Karpas-422 (cell line): ENCODE data around the gene RNF150. TPM values are rescaled to one million over a fixed set of nuclear protein-coding genes. Genes with fewer than 3 reads are reported as not detected.

ENCODE experiments used
- DNase-seq: peaks from one replicate; pipeline ENCODE4 v3.0.0-alpha.2; 2015
- H2AFZ ChIP-seq: fragments of 200-600 bp; sonication (generic); 2 replicates; pipeline ENCODE4 v1.6.1; 2014; ENCODE audit warnings: antibody characterized with exemption, low read length, mixed read lengths
- H3K27ac ChIP-seq: fragments of 200-600 bp; sonication (generic); 2 replicates; pipeline ENCODE4 v1.5.1; 2014; ENCODE audit warnings: mild to moderate bottlenecking, low read length, moderate library complexity
- H3K27me3 ChIP-seq: fragments of 200-600 bp; sonication (generic); 2 replicates; pipeline ENCODE4 v1.6.1; 2014; ENCODE audit warnings: low read length, mixed read lengths
- H3K36me3 ChIP-seq: fragments of 200-600 bp; sonication (generic); 2 replicates; pipeline ENCODE4 v1.6.1; 2014; ENCODE audit warnings: low read length, mixed read lengths; ENCODE audit not compliant: insufficient read depth
- H3K4me1 ChIP-seq: fragments of 200-600 bp; sonication (generic); 2 replicates; pipeline ENCODE4 v1.6.1; 2014; ENCODE audit warnings: mild to moderate bottlenecking, low read length, mixed read lengths
- H3K4me2 ChIP-seq: fragments of 200-600 bp; sonication (generic); 2 replicates; pipeline ENCODE4 v1.6.1; 2014; ENCODE audit warnings: low read length, low read depth, mild to moderate bottlenecking; ENCODE audit not compliant: poor library complexity, severe bottlenecking
- H3K4me3 ChIP-seq: fragments of 200-600 bp; sonication (generic); 2 replicates; pipeline ENCODE4 v1.5.1; 2014; ENCODE audit warnings: mild to moderate bottlenecking, antibody characterized with exemption, low read length, mixed read lengths
- H3K79me2 ChIP-seq: fragments of 200-600 bp; sonication (generic); 2 replicates; pipeline ENCODE4 v1.6.1; 2014; ENCODE audit warnings: mild to moderate bottlenecking, low read length, mixed read lengths
- H3K9ac ChIP-seq: fragments of 200-600 bp; sonication (generic); 2 replicates; pipeline ENCODE4 v1.6.0; 2014; ENCODE audit warnings: low read length
- H3K9me2 ChIP-seq: fragments of 200-600 bp; sonication (generic), shearing (Covaris generic); replicated peaks from 2 replicates; pipeline ENCODE4 v1.6.0; 2014; ENCODE audit warnings: mild to moderate bottlenecking, low read length, moderate library complexity; ENCODE audit not compliant: insufficient read depth
- H3K9me3 ChIP-seq: fragments of 300-700, 200-600 bp; sonication (generic); 2 replicates; pipeline ENCODE4 v1.6.1; 2014; ENCODE audit warnings: low read length, mixed read lengths
- H4K20me1 ChIP-seq: fragments of 200-600 bp; sonication (generic); 2 replicates; pipeline ENCODE4 v1.6.1; 2014; ENCODE audit warnings: mild to moderate bottlenecking, antibody characterized with exemption, low read length, low read depth; ENCODE audit not compliant: insufficient read depth
- total RNA-seq: library from RNA; depleted of rRNA; stranded (reverse); fragments of >200 nt; shearing (Covaris generic); gene quantifications from 2 replicates; pipeline ENCODE4 v1.2.3, GENCODE V29; 2014; ENCODE audit warnings: low replicate concordance

RNF150 gene
- total RNA-seq, 1 experiment from 2014 or later, result not detected

- Histone ChIP-seq H3K4me3 (no peak overlapping the region), H3K4me1 (no peaks in the 10 kb centered on the region), H3K9ac (no peak overlapping the region), H3K4me2 (no peak overlapping the region), H3K79me2 (no peaks in the 10 kb centered on the region), H3K36me3 (no peaks in the 10 kb centered on the region), H2AFZ (no peak overlapping the region), H3K27me3 (no peaks in the 10 kb centered on the region), H4K20me1 (no peaks in the 10 kb centered on the region), H3K9me2 (no peaks in the 10 kb centered on the region), H3K9me3 (no peaks in the 10 kb centered on the region), H3K27ac (no peak overlapping the region)
- no peak for DNase-seq
Measured at GRCh38 chr4:141140391-141141200, 7.3 kb upstream of the RNF150 start.

- Histone ChIP-seq H3K9me2 (no peaks in the 10 kb centered on the region), H2AFZ (no peak overlapping the region), H3K79me2 (no peaks in the 10 kb centered on the region), H3K27ac (no peak overlapping the region), H3K36me3 (no peaks in the 10 kb centered on the region), H3K4me3 (no peak overlapping the region), H3K9ac (no peak overlapping the region), H3K4me1 (no peaks in the 10 kb centered on the region), H3K27me3 (no peaks in the 10 kb centered on the region), H3K9me3 (no peaks in the 10 kb centered on the region), H3K4me2 (no peak overlapping the region), H4K20me1 (no peaks in the 10 kb centered on the region)
- DNase-seq, result no peak
Measured at GRCh38 chr4:141133999-141134995, 1.0 kb upstream of the RNF150 start.

- Histone ChIP-seq H3K79me2 (no peaks in the 10 kb centered on the region), H3K27me3 (no peaks in the 10 kb centered on the region), H3K4me3 (no peak overlapping the region), H2AFZ (no peak overlapping the region), H3K27ac (no peak overlapping the region), H3K9me3 (no peaks in the 10 kb centered on the region), H4K20me1 (no peaks in the 10 kb centered on the region), H3K9ac (no peak overlapping the region), H3K36me3 (no peaks in the 10 kb centered on the region), H3K4me2 (no peak overlapping the region), H3K4me1 (no peaks in the 10 kb centered on the region), H3K9me2 (no peaks in the 10 kb centered on the region)
- DNase-seq, result no peak
Measured at GRCh38 chr4:141132709-141133145, 542 bp downstream of the RNF150 start.

- Histone ChIP-seq H3K27me3 (no peaks in the 10 kb centered on the region), H3K4me1 (no peaks in the 10 kb centered on the region), H3K4me2 (no peak overlapping the region), H3K79me2 (no peaks in the 10 kb centered on the region), H3K36me3 (no peaks in the 10 kb centered on the region), H3K9ac (no peak overlapping the region), H3K9me3 (no peaks in the 10 kb centered on the region), H3K9me2 (no peaks in the 10 kb centered on the region), H4K20me1 (no peaks in the 10 kb centered on the region), H3K27ac (no peak overlapping the region), H2AFZ (no peak overlapping the region), H3K4me3 (no peak overlapping the region)
- DNase-seq, result no peak
Measured at GRCh38 chr4:141132072-141132708, 1.1 kb downstream of the RNF150 start.

- H3K9me3 ChIP-seq, result no peaks in the 10 kb centered on the region
- H3K4me3 ChIP-seq, result no peak overlapping the region
- H3K4me2 ChIP-seq, result no peak overlapping the region
- H3K4me1 ChIP-seq, result no peaks in the 10 kb centered on the region
- H4K20me1 ChIP-seq, result no peaks in the 10 kb centered on the region
- H3K9me2 ChIP-seq, result no peaks in the 10 kb centered on the region
- H3K9ac ChIP-seq, result no peak overlapping the region
- no peak for DNase-seq
- H3K79me2 ChIP-seq, result no peaks in the 10 kb centered on the region
- no peak overlapping the region for H3K27ac ChIP-seq
- no peak overlapping the region for H2AFZ ChIP-seq
- H3K27me3 ChIP-seq, result no peaks in the 10 kb centered on the region
- H3K36me3 ChIP-seq, result no peaks in the 10 kb centered on the region
Measured at GRCh38 chr4:141131723-141132071, 1.6 kb downstream of the RNF150 start.

- no peaks in the 10 kb centered on the region for H3K27me3 ChIP-seq
- no peak overlapping the region for H3K9ac ChIP-seq
- no peaks in the 10 kb centered on the region for H3K4me1 ChIP-seq
- DNase-seq, result no peak
- no peaks in the 10 kb centered on the region for H3K9me3 ChIP-seq
- no peak overlapping the region for H3K27ac ChIP-seq
- H3K9me2 ChIP-seq, result no peaks in the 10 kb centered on the region
- no peak overlapping the region for H2AFZ ChIP-seq
- H3K36me3 ChIP-seq, result no peaks in the 10 kb centered on the region
- no peak overlapping the region for H3K4me2 ChIP-seq
- H4K20me1 ChIP-seq, result no peaks in the 10 kb centered on the region
- H3K4me3 ChIP-seq, result no peak overlapping the region
- H3K79me2 ChIP-seq, result no peaks in the 10 kb centered on the region
Measured at GRCh38 chr4:141130947-141131605, 2.2 kb downstream of the RNF150 start.

GRCh38 chr4:141127884-141128283, 5.4 kb downstream of the RNF150 start:
- Histone ChIP-seq H3K9ac (no peak overlapping the region), H3K9me3 (no peaks in the 10 kb centered on the region), H3K4me2 (no peak overlapping the region), H4K20me1 (no peaks in the 10 kb centered on the region), H3K9me2 (no peaks in the 10 kb centered on the region), H3K36me3 (no peaks in the 10 kb centered on the region), H3K27me3 (no peaks in the 10 kb centered on the region), H2AFZ (no peak overlapping the region), H3K27ac (no peak overlapping the region), H3K4me1 (no peaks in the 10 kb centered on the region), H3K79me2 (no peaks in the 10 kb centered on the region), H3K4me3 (no peak overlapping the region)
- no peak for DNase-seq
